GM18867 (cell line): ENCODE measurements around the gene SLA2.
"Not testable (repeated sequence)": the region's sequence is repeated elsewhere in the genome, so short reads cannot be mapped to it uniquely, and the experiment has no call there.

Experiments used
- ATAC-seq: cut with Tn5 transposase; IDR thresholded peaks from one replicate; pipeline ENCODE4 v1.9.1; 2021; ENCODE audit warnings: mild to moderate bottlenecking, moderate library complexity; ENCODE audit not compliant: unreplicated experiment

Gene SLA2

GRCh38 chr20:36645998-36646397 is at the start of gene SLA2:
TSS of gene SLA2 (minus strand) at chr20:36646196. CDS start at chr20:36641335, 4,861 bp downstream.
- ATAC-seq: no peak

GRCh38 chr20:36695467-36695866 is 49.5 kb upstream of the SLA2 start:
- not testable (repeated sequence) for ATAC-seq

GRCh38 chr20:36688630-36689029 is 42.6 kb upstream of the SLA2 start:
- ATAC-seq: no peak

- no peak for ATAC-seq
Observed at GRCh38 chr20:36687850-36688249, 41.9 kb upstream of the SLA2 start.

GRCh38 chr20:36686944-36687343 is 40.9 kb upstream of the SLA2 start:
- no peak for ATAC-seq

GRCh38 chr20:36686504-36686903 is 40.5 kb upstream of the SLA2 start:
- no peak for ATAC-seq

- ATAC-seq: no peak
Observed at GRCh38 chr20:36684747-36685146, 38.8 kb upstream of the SLA2 start.

- no peak for ATAC-seq
Observed at GRCh38 chr20:36682311-36682710, 36.3 kb upstream of the SLA2 start.

- ATAC-seq: no peak
Observed at GRCh38 chr20:36677422-36677771, 31.4 kb upstream of the SLA2 start.

GRCh38 chr20:36676701-36677421 is 30.9 kb upstream of the SLA2 start:
- no peak for ATAC-seq

GRCh38 chr20:36675545-36675944 is 29.5 kb upstream of the SLA2 start:
- not testable (repeated sequence) for ATAC-seq

GRCh38 chr20:36672991-36673390 is 27.0 kb upstream of the SLA2 start:
- ATAC-seq: no peak

GRCh38 chr20:36670665-36671357 is 24.8 kb upstream of the SLA2 start:
- ATAC-seq: no peak

- ATAC-seq: no peak
Observed at GRCh38 chr20:36666181-36666740, 20.3 kb upstream of the SLA2 start.

- no peak for ATAC-seq
Observed at GRCh38 chr20:36663031-36663430, 17.0 kb upstream of the SLA2 start.

- ATAC-seq: no peak
Observed at GRCh38 chr20:36658300-36658699, 12.3 kb upstream of the SLA2 start.

- no peak for ATAC-seq
Observed at GRCh38 chr20:36656733-36657132, 10.7 kb upstream of the SLA2 start.

- ATAC-seq: no peak
Observed at GRCh38 chr20:36655004-36655403, 9.0 kb upstream of the SLA2 start.

GRCh38 chr20:36654506-36654905 is 8.5 kb upstream of the SLA2 start:
- no peak for ATAC-seq

GRCh38 chr20:36653456-36653855 is 7.5 kb upstream of the SLA2 start:
- no peak for ATAC-seq

- no peak for ATAC-seq
Observed at GRCh38 chr20:36647196-36648121, 1.5 kb upstream of the SLA2 start.
